H9 (cell line): ENCODE measurements around the gene PKD1. TPM values are rescaled to one million over a fixed set of nuclear protein-coding genes. Genes with fewer than 3 reads are reported as not detected.

Experiments used
- DNase-seq: peaks from one replicate; pipeline ENCODE4 v3.0.0-alpha.2; 2017
- H2AFZ ChIP-seq: one replicate; pipeline ENCODE4 v1.6.1; 2013; ENCODE audit warnings: mild to moderate bottlenecking, low read length, control low read depth, moderate library complexity
- H2AK5ac ChIP-seq: 2 replicates; pipeline ENCODE4 v1.6.1; 2013; ENCODE audit warnings: low read length, control low read depth, mixed read lengths; ENCODE audit not compliant: insufficient read length
- H2BK120ac ChIP-seq: one replicate; pipeline ENCODE4 v1.6.1; 2013; ENCODE audit warnings: low read depth, mild to moderate bottlenecking, low read length, control low read depth, inconsistent platforms; ENCODE audit not compliant: poor library complexity, severe bottlenecking
- H2BK12ac ChIP-seq: 2 replicates; pipeline ENCODE4 v1.6.1; 2013; ENCODE audit warnings: low read length, control low read depth, mixed read lengths, low read depth; ENCODE audit not compliant: insufficient read length
- H2BK15ac ChIP-seq: 2 replicates; pipeline ENCODE4 v1.6.1; 2013; ENCODE audit warnings: low read depth, low read length, control low read depth
- H2BK20ac ChIP-seq: one replicate; pipeline ENCODE4 v1.6.1; 2013; ENCODE audit warnings: low read depth, mild to moderate bottlenecking, low read length, control low read depth, inconsistent platforms; ENCODE audit not compliant: poor library complexity, severe bottlenecking
- H2BK5ac ChIP-seq: 2 replicates; pipeline ENCODE4 v1.6.1; 2013; ENCODE audit warnings: low read length, control low read depth, mixed read lengths; ENCODE audit not compliant: insufficient read length
- H3K14ac ChIP-seq: 2 replicates; pipeline ENCODE4 v1.6.1; 2013; ENCODE audit warnings: low read length, control low read depth; ENCODE audit not compliant: insufficient read depth
- H3K18ac ChIP-seq: 2 replicates; pipeline ENCODE4 v1.6.1; 2013; ENCODE audit warnings: low read depth, mild to moderate bottlenecking, mixed read lengths, low read length, control low read depth; ENCODE audit not compliant: insufficient read length
- H3K23ac ChIP-seq: 2 replicates; pipeline ENCODE4 v1.6.1; 2013; ENCODE audit warnings: low read length, control low read depth, mixed read lengths, low read depth; ENCODE audit not compliant: insufficient read length
- H3K23me2 ChIP-seq: 2 replicates; pipeline ENCODE4 v1.6.1; 2013; ENCODE audit warnings: low read depth, mild to moderate bottlenecking, mixed read lengths, low read length, control low read depth; ENCODE audit not compliant: insufficient read length, poor library complexity, severe bottlenecking
- H3K27ac ChIP-seq: 2 replicates; pipeline ENCODE4 v1.5.1; 2013; ENCODE audit warnings: low read length, control low read depth, mixed read lengths, low read depth; ENCODE audit not compliant: insufficient read length
- H3K27me3 ChIP-seq: 2 replicates; pipeline ENCODE4 v1.6.1; 2013; ENCODE audit warnings: low read length, control low read depth, inconsistent platforms; ENCODE audit not compliant: insufficient read depth
- H3K4ac ChIP-seq: 2 replicates; pipeline ENCODE4 v1.6.1; 2013; ENCODE audit warnings: low read depth, mild to moderate bottlenecking, control low read depth, inconsistent platforms, low read length, moderate library complexity
- H3K4me1 ChIP-seq: 2 replicates; pipeline ENCODE4 v1.6.1; 2013; ENCODE audit warnings: low read length, control low read depth, inconsistent platforms; ENCODE audit not compliant: insufficient read depth
- H3K4me2 ChIP-seq: 2 replicates; pipeline ENCODE4 v1.6.1; 2013; ENCODE audit warnings: low read length, control low read depth, mixed read lengths; ENCODE audit not compliant: insufficient read length, insufficient read depth
- H3K56ac ChIP-seq: 2 replicates; pipeline ENCODE4 v1.6.1; 2013; ENCODE audit warnings: low read depth, mild to moderate bottlenecking, mixed read lengths, low read length, control low read depth; ENCODE audit not compliant: insufficient read length
- H3K79me1 ChIP-seq: 2 replicates; pipeline ENCODE4 v1.6.1; 2013; ENCODE audit warnings: low read depth, mild to moderate bottlenecking, moderate library complexity, low read length, control low read depth, inconsistent platforms; ENCODE audit not compliant: insufficient read depth, poor library complexity, severe bottlenecking
- H3K79me2 ChIP-seq: 2 replicates; pipeline ENCODE4 v1.6.1; 2013; ENCODE audit warnings: low read length, control low read depth, inconsistent platforms; ENCODE audit not compliant: insufficient read depth
- H3K9ac ChIP-seq: 2 replicates; pipeline ENCODE4 v1.6.1; 2013; ENCODE audit warnings: low read length, control low read depth, mixed read lengths; ENCODE audit not compliant: insufficient read length; ENCODE audit errors: extremely low read depth
- H3K9me3 ChIP-seq: one replicate; pipeline ENCODE4 v1.6.1; 2013; ENCODE audit warnings: low read depth, low read length, inconsistent platforms; ENCODE audit not compliant: control insufficient read depth
- H3T11ph ChIP-seq: one replicate; pipeline ENCODE4 v1.6.1; 2013; ENCODE audit warnings: mild to moderate bottlenecking, low read length, control low read depth, inconsistent platforms
- H4K20me1 ChIP-seq: one replicate; pipeline ENCODE4 v1.6.1; 2013; ENCODE audit not compliant: control insufficient read depth, insufficient read length, insufficient read depth
- H4K5ac ChIP-seq: 2 replicates; pipeline ENCODE4 v1.6.1; 2013; ENCODE audit warnings: low read depth, mild to moderate bottlenecking, mixed read lengths, low read length, control low read depth; ENCODE audit not compliant: insufficient read length
- H4K8ac ChIP-seq: replicated peaks from 2 replicates; pipeline ENCODE4 v1.6.1; 2013; ENCODE audit warnings: low read length, control low read depth, mixed read lengths, low read depth; ENCODE audit not compliant: insufficient read length
- H4K91ac ChIP-seq: 2 replicates; pipeline ENCODE4 v1.6.1; 2013; ENCODE audit warnings: low read depth, mild to moderate bottlenecking, moderate library complexity, mixed read lengths, low read length, control low read depth; ENCODE audit not compliant: insufficient read length
- H3K27ac Mint-ChIP-seq, 3 experiments: 2 replicates in 2 of 3; 3 replicates in 1 of 3; pipeline ENCODE4 v1.8.0; 2020 to 2021; ENCODE audit warnings: mixed read lengths in 3 of 3, mild to moderate bottlenecking in 1 of 3, moderate library complexity in 1 of 3
- H3K27me3 Mint-ChIP-seq: 2 replicates; pipeline ENCODE4 v1.8.0; 2021; ENCODE audit warnings: low read depth, mild to moderate bottlenecking, moderate library complexity, mixed read lengths
- H3K36me3 Mint-ChIP-seq, 3 experiments: 2 replicates in 2 of 3; 3 replicates in 1 of 3; pipeline ENCODE4 v1.8.0; 2020 to 2021; ENCODE audit warnings: low read depth in 3 of 3, mixed read lengths in 3 of 3; ENCODE audit not compliant: insufficient read depth in 1 of 3
- H3K4me1 Mint-ChIP-seq, 2 experiments: 2 replicates each; pipeline ENCODE4 v1.8.0; 2020; ENCODE audit warnings: mixed read lengths in 2 of 2
- H3K4me3 Mint-ChIP-seq, 2 experiments: 2 replicates in 1 of 2; 3 replicates in 1 of 2; pipeline ENCODE4 v1.8.0; 2020 to 2021; ENCODE audit warnings: mild to moderate bottlenecking in 2 of 2, mixed read lengths in 2 of 2, moderate library complexity in 1 of 2
- H3K9me3 Mint-ChIP-seq, 2 experiments: 2 replicates in 1 of 2; 3 replicates in 1 of 2; pipeline ENCODE4 v1.8.0; 2020; ENCODE audit warnings: mild to moderate bottlenecking in 2 of 2, mixed read lengths in 2 of 2, moderate library complexity in 1 of 2
- WGBS: extraction: QIAGEN DNeasy Blood & Tissue Kit; methylation state at CpG from one replicate; pipeline ENCODE4 v1.1.7; 2013; ENCODE audit warnings: missing lambda C conversion rate, low lambda C conversion rate, mixed read lengths; ENCODE audit not compliant: insufficient read length; ENCODE audit errors: extremely low coverage; 5-methylcytosine and 5-hydroxymethylcytosine counted together
- total RNA-seq: library from RNA; stranded (reverse); gene quantifications from 2 replicates; pipeline ENCODE4 v1.2.1, GENCODE V29; 2021
- TF ChIP-seq, protein P1 (sequence below): fragments of 200-600 bp; sonication (generic); conservative IDR thresholded peaks from 3 replicates; pipeline ENCODE4 v1.8.0; 2021; ENCODE audit warnings: antibody characterized with exemption, mild to moderate bottlenecking

Gene PKD1
- total RNA-seq, 1 experiment from 2014 or later: 88.0 TPM

DNA sequence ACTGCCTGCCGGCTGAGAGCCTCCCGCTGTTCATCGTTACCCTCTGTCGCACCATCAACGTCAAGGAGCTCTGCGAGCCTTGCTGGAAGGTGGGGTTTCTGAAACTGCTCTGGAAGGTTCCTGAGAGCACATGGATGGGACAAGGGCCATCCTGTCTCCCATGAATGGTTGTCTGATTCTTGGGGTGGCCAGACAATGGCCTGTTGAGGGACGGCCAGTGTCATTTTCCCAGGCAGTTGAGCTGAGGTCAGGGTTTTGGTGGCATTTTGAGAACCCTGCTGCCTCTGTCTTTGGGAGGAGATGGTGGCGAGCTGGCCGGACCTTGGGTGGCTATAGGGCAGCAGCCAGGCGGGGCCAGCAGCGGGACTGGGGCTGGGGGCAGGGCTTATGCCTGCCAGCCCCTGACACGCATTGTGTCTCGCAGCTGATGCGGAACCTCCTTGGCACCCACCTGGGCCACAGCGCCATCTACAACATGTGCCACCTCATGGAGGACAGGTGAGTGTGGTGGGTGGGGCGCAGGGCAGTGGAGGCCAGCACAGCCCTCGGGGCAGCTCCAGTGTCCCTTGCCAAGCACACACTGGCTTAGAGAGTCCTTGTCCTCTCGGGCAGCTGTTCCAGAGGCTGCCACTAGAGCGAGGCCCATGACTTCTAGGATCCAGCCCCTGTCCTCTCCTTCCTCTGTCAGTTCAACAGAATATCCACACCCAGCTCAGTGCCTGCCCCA lies 78.9 kb downstream of the PKD1 start:
- Histone ChIP-seq H3K56ac (no peak overlapping the region), H3K14ac (no peak overlapping the region), H2BK5ac (no peak overlapping the region), H3T11ph (no peak overlapping the region), H3K4me2 (no peak overlapping the region), H2BK120ac (no peak overlapping the region), H4K5ac (no peak overlapping the region), H3K9me3 (no peaks in the 10 kb centered on the region), H3K79me1 (no peaks in the 10 kb centered on the region), H2AFZ (no peak overlapping the region), H3K27me3 (no peaks in the 10 kb centered on the region), H4K91ac (no peak overlapping the region), H3K79me2 (no peaks in the 10 kb centered on the region), H3K18ac (no peak overlapping the region), H4K20me1 (peaks cover 2% of the 10 kb centered on the region), H2AK5ac (no peak overlapping the region), H3K4me1 (no peaks in the 10 kb centered on the region), H3K23ac (no peak overlapping the region), H2BK15ac (no peak overlapping the region), H4K8ac (no peak overlapping the region), H2BK20ac (no peak overlapping the region), H3K23me2 (no peaks in the 10 kb centered on the region), H3K4ac (no peak overlapping the region), H3K9ac (no peak overlapping the region), H2BK12ac (no peak overlapping the region), H3K27ac (no peak overlapping the region)
- Mint-ChIP-seq H3K27ac (peak overlapping the region in 2 of 3 experiments; percentile 14 to 69; a peak in 1 of 7 replicates), H3K9me3 (no peaks in the 10 kb centered on the region), H3K27me3 (no peaks in the 10 kb centered on the region), H3K4me3 (peak overlapping the region in 1 of 2 experiments; percentile 18; a peak in 1 of 5 replicates), H3K36me3 (peaks cover 4 to 33% (median 32%) of the 10 kb centered on the region in 3 experiments; a peak in 6 of 7 replicates), H3K4me1 (no peaks in the 10 kb centered on the region)
- DNase-seq: no peak
- TF ChIP-seq, protein P1, sequence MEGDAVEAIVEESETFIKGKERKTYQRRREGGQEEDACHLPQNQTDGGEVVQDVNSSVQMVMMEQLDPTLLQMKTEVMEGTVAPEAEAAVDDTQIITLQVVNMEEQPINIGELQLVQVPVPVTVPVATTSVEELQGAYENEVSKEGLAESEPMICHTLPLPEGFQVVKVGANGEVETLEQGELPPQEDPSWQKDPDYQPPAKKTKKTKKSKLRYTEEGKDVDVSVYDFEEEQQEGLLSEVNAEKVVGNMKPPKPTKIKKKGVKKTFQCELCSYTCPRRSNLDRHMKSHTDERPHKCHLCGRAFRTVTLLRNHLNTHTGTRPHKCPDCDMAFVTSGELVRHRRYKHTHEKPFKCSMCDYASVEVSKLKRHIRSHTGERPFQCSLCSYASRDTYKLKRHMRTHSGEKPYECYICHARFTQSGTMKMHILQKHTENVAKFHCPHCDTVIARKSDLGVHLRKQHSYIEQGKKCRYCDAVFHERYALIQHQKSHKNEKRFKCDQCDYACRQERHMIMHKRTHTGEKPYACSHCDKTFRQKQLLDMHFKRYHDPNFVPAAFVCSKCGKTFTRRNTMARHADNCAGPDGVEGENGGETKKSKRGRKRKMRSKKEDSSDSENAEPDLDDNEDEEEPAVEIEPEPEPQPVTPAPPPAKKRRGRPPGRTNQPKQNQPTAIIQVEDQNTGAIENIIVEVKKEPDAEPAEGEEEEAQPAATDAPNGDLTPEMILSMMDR: peak; percentile 50
- WGBS: no CpG with 5 or more reads among the region's 19 CpGs
